Left ventricle myocardium inferior (tissue), 1 donor: ENCODE measurements around the gene ASTN2. TPM values are rescaled to one million over a fixed set of nuclear protein-coding genes. Genes with fewer than 3 reads are reported as not detected.

Experiments
- DNase-seq: peaks from one replicate; pipeline ENCODE4 v3.0.0-alpha.2; 2020
- H3K27ac ChIP-seq: fragments of 200-600 bp; replicated peaks from 2 replicates; pipeline ENCODE4 v1.8.0; 2021
- H3K27me3 ChIP-seq: fragments of 200-600 bp; 2 replicates; pipeline ENCODE4 v1.8.0; 2021; ENCODE audit warnings: low read depth
- H3K36me3 ChIP-seq: fragments of 200-600 bp; 2 replicates; pipeline ENCODE4 v1.8.0; 2021
- H3K4me1 ChIP-seq: fragments of 200-600 bp; 2 replicates; pipeline ENCODE4 v1.8.0; 2021
- H3K4me3 ChIP-seq: fragments of 200-600 bp; 2 replicates; pipeline ENCODE4 v1.8.0; 2021; ENCODE audit warnings: mild to moderate bottlenecking, moderate library complexity
- H3K9me3 ChIP-seq: fragments of 200-600 bp; replicated peaks from 2 replicates; pipeline ENCODE4 v1.8.0; 2021
- CTCF ChIP-seq: fragments of 200-600 bp; IDR thresholded peaks from 2 replicates; pipeline ENCODE4 v1.8.0; 2021; ENCODE audit warnings: antibody characterized with exemption, mild to moderate bottlenecking, borderline replicate concordance
- intact Hi-C: fragments of 100-400 bp; cut with micrococcal nuclease; formaldehyde crosslinking; loops from one replicate; pipeline ENCODE4 v1.11.0; 2022
- total RNA-seq: library from RNA; stranded (reverse); fragmentation: NEBNext Ultra II Directional; extraction: Animal tissue kit (Norgen Biotek cat#: 25700); gene quantifications from one replicate; pipeline ENCODE4 v1.2.1, GENCODE V29; 2021
- donor health status: DM: no; HTN: yes; CAD: no; lungs with severe emphysema.

The ASTN2 gene
- total RNA-seq, 1 donor from 2014 or later: 6.1 TPM

GRCh38 chr9:116663581-116663980 is 751.3 kb downstream of the ASTN2 start:
- Histone ChIP-seq H3K27me3 (no peaks in the 10 kb centered on the region), H3K4me3 (no peak overlapping the region), H3K4me1 (no peaks in the 10 kb centered on the region), H3K27ac (peak overlapping the region; percentile 60), H3K36me3 (no peaks in the 10 kb centered on the region), H3K9me3 (no peaks in the 10 kb centered on the region)
- TF ChIP-seq CTCF: no peak
- intact Hi-C loops: loop anchor here (5.0 to 10.0 kb wide), 2 partner anchors 499 to 1071 kb away; no protein-coding TSS in a partner anchor
- DNase-seq: no peak

GRCh38 chr9:116662646-116663310 is 752.1 kb downstream of the ASTN2 start:
- H3K27ac ChIP-seq: peak overlapping the region; percentile 60
- TF ChIP-seq CTCF: no peak
- no peaks in the 10 kb centered on the region for H3K36me3 ChIP-seq
- DNase-seq: no peak
- H3K4me1 ChIP-seq: no peaks in the 10 kb centered on the region
- H3K27me3 ChIP-seq: no peaks in the 10 kb centered on the region
- intact Hi-C loops: loop anchor here (5.0 to 10.0 kb wide), 2 partner anchors 498 to 1070 kb away; no protein-coding TSS in a partner anchor
- no peak overlapping the region for H3K4me3 ChIP-seq
- H3K9me3 ChIP-seq: no peaks in the 10 kb centered on the region

- Histone ChIP-seq H3K9me3 (no peaks in the 10 kb centered on the region), H3K4me3 (no peak overlapping the region), H3K36me3 (no peaks in the 10 kb centered on the region), H3K27me3 (no peaks in the 10 kb centered on the region), H3K27ac (no peak overlapping the region), H3K4me1 (peaks cover 9% of the 10 kb centered on the region)
- DNase-seq: no peak
- intact Hi-C loops: loop anchor here (5.0 to 10.0 kb wide), 2 partner anchors 496 to 1069 kb away; no protein-coding TSS in a partner anchor
- peak; percentile 80 for TF ChIP-seq CTCF
These were observed 753.6 kb downstream of the ASTN2 start for GRCh38 chr9:116661037-116661954.

GRCh38 chr9:116658265-116658664 is 756.6 kb downstream of the ASTN2 start:
- no peak overlapping the region for H3K4me3 ChIP-seq
- TF ChIP-seq CTCF: no peak
- no peak for DNase-seq
- H3K27ac ChIP-seq: no peak overlapping the region
- H3K27me3 ChIP-seq: no peaks in the 10 kb centered on the region
- intact Hi-C loops: no loop called here
- no peaks in the 10 kb centered on the region for H3K9me3 ChIP-seq
- H3K36me3 ChIP-seq: no peaks in the 10 kb centered on the region
- peaks cover 14% of the 10 kb centered on the region for H3K4me1 ChIP-seq

GRCh38 chr9:116656977-116657376 is 757.9 kb downstream of the ASTN2 start:
- peak overlapping the region; percentile 60 for H3K27ac ChIP-seq
- no peak for DNase-seq
- intact Hi-C loops: no loop called here

More at GRCh38 chr9:116656977-116657376, 757.9 kb downstream of the ASTN2 start:
- Histone ChIP-seq H3K36me3 (no peaks in the 10 kb centered on the region), H3K27me3 (no peaks in the 10 kb centered on the region), H3K4me1 (peaks cover 14% of the 10 kb centered on the region), H3K9me3 (no peaks in the 10 kb centered on the region), H3K4me3 (no peak overlapping the region)
- TF ChIP-seq CTCF: no peak
